ENCODE measurements around the gene FGFR4. TPM values are rescaled to one million over a fixed set of nuclear protein-coding genes. Genes with fewer than 3 reads are reported as not detected.

Gene FGFR4
- total and polyA plus RNA-seq, 2 experiments from 2014 or later: 43.4 to 150 TPM

GRCh38 chr5:177077335-177077734 is 9.4 kb upstream of the FGFR4 start:
- TF ChIP-seq REST (IDR thresholded peaks at IDR 0.05; ENCODE audit: unreplicated experiment) (no peak), STAT1 (IDR thresholded peaks at IDR 0.05; ENCODE audit: unreplicated experiment) (no peak), JUNB (IDR thresholded peaks at IDR 0.05; ENCODE audit: unreplicated experiment) (no peak), POLR2AphosphoS5 (IDR thresholded peaks at IDR 0.05; ENCODE audit: low read depth) (no peak)
- Histone ChIP-seq H3K27ac (ENCODE audit: low read depth) (no peak overlapping the region), H2AFZ (no peak overlapping the region), H3K4me1 (ENCODE audit: insufficient read depth) (no peaks in the 10 kb centered on the region), H4K20me1 (replicated peaks; ENCODE audit: insufficient read depth) (no peaks in the 10 kb centered on the region), H3K4me2 (no peak overlapping the region), H3F3A (replicated peaks; ENCODE audit: low read depth) (no peaks in the 10 kb centered on the region), H3K36me3 (ENCODE audit: insufficient read depth) (no peaks in the 10 kb centered on the region), H3K9me2 (ENCODE audit: insufficient read depth) (no peaks in the 10 kb centered on the region), H3K27me3 (ENCODE audit: insufficient read depth) (no peaks in the 10 kb centered on the region), H3K79me2 (replicated peaks; ENCODE audit: insufficient read depth) (no peaks in the 10 kb centered on the region), H3K4me3 (no peak overlapping the region)
- no peaks in the 10 kb centered on the region; the same call in 2 of the 3 replicates for H3K4me1 Mint-ChIP-seq
- H3K4me3 Mint-ChIP-seq: no peak overlapping the region
- no peak for DNase-seq (ENCODE audit: low spot score)
- H3K36me3 Mint-ChIP-seq (ENCODE audit: low read depth): no peaks in the 10 kb centered on the region; the same call in 2 of the 3 replicates
- peak; percentile 31 for ATAC-seq
- H3K9me3 Mint-ChIP-seq: no peaks in the 10 kb centered on the region; the same call in 2 of the 3 replicates
- H3K27me3 Mint-ChIP-seq (ENCODE audit: insufficient read depth, low read depth, poor library complexity): no peaks in the 10 kb centered on the region
- no peak overlapping the region for H3K27ac Mint-ChIP-seq

GRCh38 chr5:177079606-177080005 is 7.1 kb upstream of the FGFR4 start:
- Histone ChIP-seq H2AFZ (no peak overlapping the region), H3K4me1 (ENCODE audit: insufficient read depth) (peaks cover 5% of the 10 kb centered on the region; the same call in 1 of the 2 replicates), H3K4me2 (no peak overlapping the region), H3K9me2 (ENCODE audit: insufficient read depth) (no peaks in the 10 kb centered on the region), H3K4me3 (no peak overlapping the region), H3K27me3 (ENCODE audit: insufficient read depth) (no peaks in the 10 kb centered on the region), H3F3A (replicated peaks; ENCODE audit: low read depth) (no peaks in the 10 kb centered on the region), H3K27ac (ENCODE audit: low read depth) (no peak overlapping the region), H3K79me2 (replicated peaks; ENCODE audit: insufficient read depth) (no peaks in the 10 kb centered on the region), H3K36me3 (ENCODE audit: insufficient read depth) (no peaks in the 10 kb centered on the region), H4K20me1 (replicated peaks; ENCODE audit: insufficient read depth) (no peaks in the 10 kb centered on the region)
- H3K4me3 Mint-ChIP-seq: no peak overlapping the region
- H3K9me3 Mint-ChIP-seq: no peaks in the 10 kb centered on the region
- no peaks in the 10 kb centered on the region for H3K27me3 Mint-ChIP-seq (ENCODE audit: insufficient read depth, low read depth, poor library complexity)
- no peaks in the 10 kb centered on the region; the same call in 2 of the 3 replicates for H3K36me3 Mint-ChIP-seq (ENCODE audit: low read depth)
- no peak overlapping the region for H3K27ac Mint-ChIP-seq
- DNase-seq (ENCODE audit: low spot score) (no peak), ATAC-seq (no peak)
- TF ChIP-seq CTCF (conservative IDR thresholded peaks at IDR 0.05; ENCODE audit: low read depth in 2 of 2): no peak
- H3K4me1 Mint-ChIP-seq: peaks cover 5% of the 10 kb centered on the region

All from GM23338 (cell line).